Measurements from ENCODE around the gene ADGRL4. TPM values are rescaled to one million over a fixed set of nuclear protein-coding genes. Genes with fewer than 3 reads are reported as not detected.

ADGRL4 gene
- total and polyA plus RNA-seq, 2 donors (not counting 1 experiment from before 2014, with no cell fraction given): 3.8 to 5.0 TPM

DNA sequence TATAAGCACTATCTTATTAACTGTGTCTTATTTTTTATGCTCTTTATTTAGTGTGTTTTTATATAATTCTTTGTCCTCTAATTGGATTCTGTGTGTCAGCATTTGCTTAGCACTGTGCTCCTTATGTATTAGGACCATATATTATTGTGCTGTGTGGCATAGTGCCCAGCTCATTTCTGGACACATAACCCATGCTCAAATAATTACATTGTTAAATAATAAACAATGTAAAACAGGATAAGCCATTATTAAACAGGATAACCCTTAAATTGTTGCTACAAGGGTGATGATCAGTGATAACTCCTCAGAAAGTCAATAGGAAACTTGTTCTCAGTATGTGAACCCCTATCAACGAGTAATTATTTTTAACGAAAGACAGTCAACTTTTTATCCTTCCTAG lies 150.4 kb downstream of the ADGRL4 start:
- Histone ChIP-seq H3K9me3 (ENCODE audit: control insufficient read depth, insufficient read depth, low read depth, low read length) (no peaks in the 10 kb centered on the region), H2AFZ (ENCODE audit: low read length) (no peak overlapping the region), H3K4me3 (replicated peaks in 1 of 4; ENCODE audit: control extremely low read depth in 1 of 4, insufficient read depth in 1 of 4, low read depth in 3 of 4, low read length in 4 of 4) (no peak overlapping the region), H3K27me3 (ENCODE audit: control insufficient read depth, insufficient read depth, low read length) (no peaks in the 10 kb centered on the region), H3K27ac (ENCODE audit: insufficient read depth, low read length) (no peak overlapping the region), H3K9ac (ENCODE audit: insufficient read depth, low read length) (no peak overlapping the region), H4K20me1 (ENCODE audit: control insufficient read depth, extremely low read depth, insufficient read depth, low read length) (no peaks in the 10 kb centered on the region), H3K36me3 (ENCODE audit: control insufficient read depth, insufficient read depth, low read length) (no peaks in the 10 kb centered on the region), H3K4me1 (ENCODE audit: control insufficient read depth, extremely low read depth, insufficient read depth, low read length) (no peaks in the 10 kb centered on the region), H3K4me2 (ENCODE audit: extremely low read depth, insufficient read depth, low read length) (no peak overlapping the region), H3K79me2 (ENCODE audit: control insufficient read depth, insufficient read depth, low read length) (no peaks in the 10 kb centered on the region)
- TF ChIP-seq, protein P1, sequence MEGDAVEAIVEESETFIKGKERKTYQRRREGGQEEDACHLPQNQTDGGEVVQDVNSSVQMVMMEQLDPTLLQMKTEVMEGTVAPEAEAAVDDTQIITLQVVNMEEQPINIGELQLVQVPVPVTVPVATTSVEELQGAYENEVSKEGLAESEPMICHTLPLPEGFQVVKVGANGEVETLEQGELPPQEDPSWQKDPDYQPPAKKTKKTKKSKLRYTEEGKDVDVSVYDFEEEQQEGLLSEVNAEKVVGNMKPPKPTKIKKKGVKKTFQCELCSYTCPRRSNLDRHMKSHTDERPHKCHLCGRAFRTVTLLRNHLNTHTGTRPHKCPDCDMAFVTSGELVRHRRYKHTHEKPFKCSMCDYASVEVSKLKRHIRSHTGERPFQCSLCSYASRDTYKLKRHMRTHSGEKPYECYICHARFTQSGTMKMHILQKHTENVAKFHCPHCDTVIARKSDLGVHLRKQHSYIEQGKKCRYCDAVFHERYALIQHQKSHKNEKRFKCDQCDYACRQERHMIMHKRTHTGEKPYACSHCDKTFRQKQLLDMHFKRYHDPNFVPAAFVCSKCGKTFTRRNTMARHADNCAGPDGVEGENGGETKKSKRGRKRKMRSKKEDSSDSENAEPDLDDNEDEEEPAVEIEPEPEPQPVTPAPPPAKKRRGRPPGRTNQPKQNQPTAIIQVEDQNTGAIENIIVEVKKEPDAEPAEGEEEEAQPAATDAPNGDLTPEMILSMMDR (conservative IDR thresholded peaks at IDR 0.05 in 1 of 2, IDR thresholded peaks at IDR 0.05 in 1 of 2; ENCODE audit: low read depth in 1 of 2, low read length in 2 of 2): no peak
- no peak for TF ChIP-seq EZH2 (IDR thresholded peaks at IDR 0.05; ENCODE audit: low read length, missing control alignments)
- DNase-seq (ENCODE audit: low read depth in 2 of 2): no peak

- Histone ChIP-seq H3K79me2 (ENCODE audit: control insufficient read depth, insufficient read depth, low read length) (no peaks in the 10 kb centered on the region), H3K9ac (ENCODE audit: insufficient read depth, low read length) (no peak overlapping the region), H3K9me3 (ENCODE audit: control insufficient read depth, insufficient read depth, low read depth, low read length) (no peaks in the 10 kb centered on the region), H2AFZ (ENCODE audit: low read length) (no peak overlapping the region), H3K4me3 (replicated peaks in 1 of 4; ENCODE audit: control extremely low read depth in 1 of 4, insufficient read depth in 1 of 4, low read depth in 3 of 4, low read length in 4 of 4) (no peak overlapping the region), H3K27ac (ENCODE audit: insufficient read depth, low read length) (no peak overlapping the region), H3K4me1 (ENCODE audit: control insufficient read depth, extremely low read depth, insufficient read depth, low read length) (no peaks in the 10 kb centered on the region), H3K27me3 (ENCODE audit: control insufficient read depth, insufficient read depth, low read length) (no peaks in the 10 kb centered on the region), H4K20me1 (ENCODE audit: control insufficient read depth, extremely low read depth, insufficient read depth, low read length) (no peaks in the 10 kb centered on the region), H3K36me3 (ENCODE audit: control insufficient read depth, insufficient read depth, low read length) (no peaks in the 10 kb centered on the region), H3K4me2 (ENCODE audit: extremely low read depth, insufficient read depth, low read length) (no peak overlapping the region)
- no peak for DNase-seq (ENCODE audit: low read depth in 2 of 2)
- TF ChIP-seq EZH2 (IDR thresholded peaks at IDR 0.05; ENCODE audit: low read length, missing control alignments): no peak
- TF ChIP-seq, protein P1 (conservative IDR thresholded peaks at IDR 0.05 in 1 of 2, IDR thresholded peaks at IDR 0.05 in 1 of 2; ENCODE audit: low read depth in 1 of 2, low read length in 2 of 2): no peak
Measured at GRCh38 chr1:78855258-78855657, 151.3 kb downstream of the ADGRL4 start.

GRCh38 chr1:78854556-78854955 lies 152.0 kb downstream of the ADGRL4 start:
- no peak overlapping the region for H2AFZ ChIP-seq (ENCODE audit: low read length)
- H4K20me1 ChIP-seq (ENCODE audit: control insufficient read depth, extremely low read depth, insufficient read depth, low read length): no peaks in the 10 kb centered on the region
- H3K9me3 ChIP-seq (ENCODE audit: control insufficient read depth, insufficient read depth, low read depth, low read length): no peaks in the 10 kb centered on the region
- H3K27ac ChIP-seq (ENCODE audit: insufficient read depth, low read length): no peak overlapping the region
- H3K36me3 ChIP-seq (ENCODE audit: control insufficient read depth, insufficient read depth, low read length): no peaks in the 10 kb centered on the region
- no peak overlapping the region for H3K4me2 ChIP-seq (ENCODE audit: extremely low read depth, insufficient read depth, low read length)
- H3K27me3 ChIP-seq (ENCODE audit: control insufficient read depth, insufficient read depth, low read length): no peaks in the 10 kb centered on the region
- DNase-seq (ENCODE audit: low read depth in 2 of 2): no peak
- TF ChIP-seq, protein P1 (conservative IDR thresholded peaks at IDR 0.05 in 1 of 2, IDR thresholded peaks at IDR 0.05 in 1 of 2; ENCODE audit: low read depth in 1 of 2, low read length in 2 of 2): no peak
- TF ChIP-seq EZH2 (IDR thresholded peaks at IDR 0.05; ENCODE audit: low read length, missing control alignments): no peak
- no peaks in the 10 kb centered on the region for H3K79me2 ChIP-seq (ENCODE audit: control insufficient read depth, insufficient read depth, low read length)
- H3K4me1 ChIP-seq (ENCODE audit: control insufficient read depth, extremely low read depth, insufficient read depth, low read length): no peaks in the 10 kb centered on the region
- H3K4me3 ChIP-seq (replicated peaks in 1 of 4; ENCODE audit: control extremely low read depth in 1 of 4, insufficient read depth in 1 of 4, low read depth in 3 of 4, low read length in 4 of 4): no peak overlapping the region
- no peak overlapping the region for H3K9ac ChIP-seq (ENCODE audit: insufficient read depth, low read length)

All from fibroblast of lung (primary cell).